ENCODE results near the gene VAV2.
A peak's percentile ranks its signal among the peaks of the same experiment; 100 is the strongest.

The VAV2 gene

GRCh38 chr9:133726401-133727276, 265.5 kb downstream of the VAV2 start:
- H3K36me3 Mint-ChIP-seq (ENCODE audit: low read depth) = peaks cover 18% of the 10 kb centered on the region
- H3K27ac Mint-ChIP-seq = no peak overlapping the region
- peaks cover 15% of the 10 kb centered on the region for H3K9me3 Mint-ChIP-seq
- peak; percentile 62 for TF ChIP-seq CTCF (IDR thresholded peaks at IDR 0.05)
- no peaks in the 10 kb centered on the region for H3K4me1 Mint-ChIP-seq
- peaks cover 32% of the 10 kb centered on the region for H3K27me3 Mint-ChIP-seq (ENCODE audit: low read depth, poor library complexity)
- peak; percentile 71 for DNase-seq
- H3K4me3 Mint-ChIP-seq = no peak overlapping the region

GRCh38 chr9:133725886-133726285, 266.2 kb downstream of the VAV2 start:
- no peak overlapping the region for H3K4me3 Mint-ChIP-seq
- no peaks in the 10 kb centered on the region for H3K4me1 Mint-ChIP-seq
- H3K9me3 Mint-ChIP-seq = peaks cover 22% of the 10 kb centered on the region
- DNase-seq = no peak
- peaks cover 32% of the 10 kb centered on the region for H3K27me3 Mint-ChIP-seq (ENCODE audit: low read depth, poor library complexity)
- peaks cover 26% of the 10 kb centered on the region for H3K36me3 Mint-ChIP-seq (ENCODE audit: low read depth)
- no peak overlapping the region for H3K27ac Mint-ChIP-seq
- TF ChIP-seq CTCF (IDR thresholded peaks at IDR 0.05) = no peak

GRCh38 chr9:133718563-133719315, 273.4 kb downstream of the VAV2 start:
- Mint-ChIP-seq H3K27ac (no peak overlapping the region), H3K9me3 (peaks cover 29% of the 10 kb centered on the region), H3K4me3 (no peak overlapping the region), H3K36me3 (ENCODE audit: low read depth) (peaks cover 26% of the 10 kb centered on the region), H3K4me1 (peaks cover 25% of the 10 kb centered on the region), H3K27me3 (ENCODE audit: low read depth, poor library complexity) (peaks cover 20% of the 10 kb centered on the region)
- DNase-seq = no peak
- TF ChIP-seq CTCF (IDR thresholded peaks at IDR 0.05) = no peak

GRCh38 chr9:133717113-133718031, 274.8 kb downstream of the VAV2 start:
- Mint-ChIP-seq H3K9me3 (peaks cover 21% of the 10 kb centered on the region), H3K27ac (no peak overlapping the region), H3K4me1 (peaks cover 38% of the 10 kb centered on the region), H3K27me3 (ENCODE audit: low read depth, poor library complexity) (peaks cover 12% of the 10 kb centered on the region), H3K36me3 (ENCODE audit: low read depth) (peaks cover 20% of the 10 kb centered on the region), H3K4me3 (no peak overlapping the region)
- no peak for DNase-seq
- no peak for TF ChIP-seq CTCF (IDR thresholded peaks at IDR 0.05)

DNA sequence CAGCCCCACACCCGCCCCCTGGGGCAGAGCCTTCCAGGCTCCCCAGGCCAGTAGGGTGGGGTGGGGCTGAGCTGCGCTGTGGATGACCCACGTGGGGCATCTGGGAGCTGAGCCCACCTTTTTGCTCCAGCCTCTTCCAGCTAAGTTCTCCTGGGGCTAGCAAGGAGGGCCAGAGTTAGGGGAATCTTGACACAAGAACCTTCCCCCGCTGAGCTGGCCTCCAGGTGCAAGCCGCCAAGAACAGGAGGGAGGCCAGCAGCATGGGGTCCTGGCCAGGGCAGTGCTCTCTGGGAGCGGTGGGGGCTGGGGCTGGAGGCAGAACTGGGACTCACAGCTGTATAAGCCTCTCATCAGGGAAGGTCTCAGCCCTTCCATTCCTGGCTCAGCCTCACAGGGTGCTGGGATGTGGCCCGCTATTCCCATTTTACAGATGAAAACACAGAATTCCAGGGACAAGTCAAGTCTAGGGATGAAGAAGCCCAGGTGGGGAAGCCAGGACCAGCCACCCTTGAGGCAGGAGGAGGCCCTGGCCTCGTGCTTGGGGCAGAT, 275.5 kb downstream of the VAV2 start:
- H3K36me3 Mint-ChIP-seq (ENCODE audit: low read depth) = peaks cover 20% of the 10 kb centered on the region
- H3K4me1 Mint-ChIP-seq = peaks cover 42% of the 10 kb centered on the region

More for the DNA sequence above, 275.5 kb downstream of the VAV2 start:
- no peak for DNase-seq
- Mint-ChIP-seq H3K27me3 (ENCODE audit: low read depth, poor library complexity) (peaks cover 12% of the 10 kb centered on the region), H3K4me3 (no peak overlapping the region), H3K9me3 (peaks cover 20% of the 10 kb centered on the region), H3K27ac (no peak overlapping the region)
- no peak for TF ChIP-seq CTCF (IDR thresholded peaks at IDR 0.05)
